ENCODE results near the gene SAMD5.
"Not testable (repeated sequence)": the region's sequence is repeated elsewhere in the genome, so short reads cannot be mapped to it uniquely, and the experiment has no call there.

SAMD5 gene

GRCh38 chr6:147527197-147527596 is 18.7 kb downstream of the SAMD5 start:
- H3K4me3 ChIP-seq (ENCODE audit: low read length) = no peak overlapping the region
- WGBS (ENCODE audit: insufficient coverage, insufficient read length) = no CpG with 5 or more reads among the region's 4 CpGs
- DNase-seq (ENCODE audit: low read depth, low spot score) = no peak
- H3K9me3 ChIP-seq (ENCODE audit: control insufficient read depth, insufficient read depth, low read length) = no peaks in the 10 kb centered on the region
- no peaks in the 10 kb centered on the region for H3K36me3 ChIP-seq (ENCODE audit: control insufficient read depth, insufficient read depth, low read length)
- no peaks in the 10 kb centered on the region for H3K4me1 ChIP-seq (ENCODE audit: control insufficient read depth, insufficient read depth, low read length)
- H3K27me3 ChIP-seq (ENCODE audit: control insufficient read depth, insufficient read depth, low read length) = no peaks in the 10 kb centered on the region
- H3K27ac ChIP-seq (ENCODE audit: low read length) = no peak overlapping the region

- Histone ChIP-seq H3K4me3 (ENCODE audit: low read length) (no peak overlapping the region), H3K4me1 (ENCODE audit: control insufficient read depth, insufficient read depth, low read length) (no peaks in the 10 kb centered on the region), H3K36me3 (ENCODE audit: control insufficient read depth, insufficient read depth, low read length) (no peaks in the 10 kb centered on the region), H3K27ac (ENCODE audit: low read length) (no peak overlapping the region), H3K9me3 (ENCODE audit: control insufficient read depth, insufficient read depth, low read length) (no peaks in the 10 kb centered on the region), H3K27me3 (ENCODE audit: control insufficient read depth, insufficient read depth, low read length) (no peaks in the 10 kb centered on the region)
- DNase-seq (ENCODE audit: low read depth, low spot score) = no peak
Measured at GRCh38 chr6:147528511-147529145, 20.1 kb downstream of the SAMD5 start.

GRCh38 chr6:147530132-147531060 is 21.9 kb downstream of the SAMD5 start:
- H3K27me3 ChIP-seq (ENCODE audit: control insufficient read depth, insufficient read depth, low read length) = no peaks in the 10 kb centered on the region
- H3K27ac ChIP-seq (ENCODE audit: low read length) = no peak overlapping the region
- WGBS (ENCODE audit: insufficient coverage, insufficient read length) = no CpG with 5 or more reads among the region's 13 CpGs
- DNase-seq (ENCODE audit: low read depth, low spot score) = no peak
- H3K36me3 ChIP-seq (ENCODE audit: control insufficient read depth, insufficient read depth, low read length) = no peaks in the 10 kb centered on the region
- no peak overlapping the region for H3K4me3 ChIP-seq (ENCODE audit: low read length)
- no peaks in the 10 kb centered on the region for H3K9me3 ChIP-seq (ENCODE audit: control insufficient read depth, insufficient read depth, low read length)
- no peaks in the 10 kb centered on the region for H3K4me1 ChIP-seq (ENCODE audit: control insufficient read depth, insufficient read depth, low read length)

- no peaks in the 10 kb centered on the region for H3K9me3 ChIP-seq (ENCODE audit: control insufficient read depth, insufficient read depth, low read length)
- H3K36me3 ChIP-seq (ENCODE audit: control insufficient read depth, insufficient read depth, low read length) = no peaks in the 10 kb centered on the region
- DNase-seq (ENCODE audit: low read depth, low spot score) = no peak
- H3K4me3 ChIP-seq (ENCODE audit: low read length) = no peak overlapping the region
- WGBS (ENCODE audit: insufficient coverage, insufficient read length) = no CpG with 5 or more reads among the region's 2 CpGs
- H3K27ac ChIP-seq (ENCODE audit: low read length) = no peak overlapping the region
- no peaks in the 10 kb centered on the region for H3K27me3 ChIP-seq (ENCODE audit: control insufficient read depth, insufficient read depth, low read length)
- H3K4me1 ChIP-seq (ENCODE audit: control insufficient read depth, insufficient read depth, low read length) = no peaks in the 10 kb centered on the region
Measured at GRCh38 chr6:147531321-147531720, 22.8 kb downstream of the SAMD5 start.

GRCh38 chr6:147534116-147534860 is 25.8 kb downstream of the SAMD5 start:
- Histone ChIP-seq H3K27me3 (ENCODE audit: control insufficient read depth, insufficient read depth, low read length) (no peaks in the 10 kb centered on the region), H3K4me1 (ENCODE audit: control insufficient read depth, insufficient read depth, low read length) (0 out of 2 replicates have a peak, but pooled peaks cover 1% of the 10 kb centered on the region), H3K4me3 (ENCODE audit: low read length) (no peak overlapping the region), H3K27ac (ENCODE audit: low read length) (no peak overlapping the region), H3K36me3 (ENCODE audit: control insufficient read depth, insufficient read depth, low read length) (no peaks in the 10 kb centered on the region), H3K9me3 (ENCODE audit: control insufficient read depth, insufficient read depth, low read length) (no peaks in the 10 kb centered on the region)
- WGBS (ENCODE audit: insufficient coverage, insufficient read length) = no CpG with 5 or more reads among the region's 13 CpGs
- no peak for DNase-seq (ENCODE audit: low read depth, low spot score)

- no peak overlapping the region for H3K4me3 ChIP-seq (ENCODE audit: low read length)
- no peaks in the 10 kb centered on the region for H3K27me3 ChIP-seq (ENCODE audit: control insufficient read depth, insufficient read depth, low read length)
- H3K4me1 ChIP-seq (ENCODE audit: control insufficient read depth, insufficient read depth, low read length) = 0 out of 2 replicates have a peak, but pooled peaks cover 1% of the 10 kb centered on the region
- no peak overlapping the region for H3K27ac ChIP-seq (ENCODE audit: low read length)
- no peaks in the 10 kb centered on the region for H3K36me3 ChIP-seq (ENCODE audit: control insufficient read depth, insufficient read depth, low read length)
- H3K9me3 ChIP-seq (ENCODE audit: control insufficient read depth, insufficient read depth, low read length) = no peaks in the 10 kb centered on the region
- no CpG with 5 or more reads among the region's 6 CpGs for WGBS (ENCODE audit: insufficient coverage, insufficient read length)
- DNase-seq (ENCODE audit: low read depth, low spot score) = no peak
Measured at GRCh38 chr6:147538821-147539220, 30.3 kb downstream of the SAMD5 start.

- DNase-seq (ENCODE audit: low read depth, low spot score) = no peak
- 0 out of 2 replicates have a peak, but pooled peaks cover 1% of the 10 kb centered on the region for H3K4me1 ChIP-seq (ENCODE audit: control insufficient read depth, insufficient read depth, low read length)
- no peak overlapping the region for H3K4me3 ChIP-seq (ENCODE audit: low read length)
- H3K9me3 ChIP-seq (ENCODE audit: control insufficient read depth, insufficient read depth, low read length) = no peaks in the 10 kb centered on the region
- no peaks in the 10 kb centered on the region for H3K27me3 ChIP-seq (ENCODE audit: control insufficient read depth, insufficient read depth, low read length)
- H3K27ac ChIP-seq (ENCODE audit: low read length) = no peak overlapping the region
- H3K36me3 ChIP-seq (ENCODE audit: control insufficient read depth, insufficient read depth, low read length) = no peaks in the 10 kb centered on the region
- no CpG with 5 or more reads among the region's 5 CpGs for WGBS (ENCODE audit: insufficient coverage, insufficient read length)
Measured at GRCh38 chr6:147540075-147540474, 31.6 kb downstream of the SAMD5 start.

GRCh38 chr6:147542436-147542835 is 33.9 kb downstream of the SAMD5 start:
- no CpG with 5 or more reads among the region's 4 CpGs for WGBS (ENCODE audit: insufficient coverage, insufficient read length)
- DNase-seq (ENCODE audit: low read depth, low spot score); H3K4me1 ChIP-seq (ENCODE audit: control insufficient read depth, insufficient read depth, low read length); H3K27me3 ChIP-seq (ENCODE audit: control insufficient read depth, insufficient read depth, low read length); H3K4me3 ChIP-seq (ENCODE audit: low read length); H3K27ac ChIP-seq (ENCODE audit: low read length); H3K36me3 ChIP-seq (ENCODE audit: control insufficient read depth, insufficient read depth, low read length); H3K9me3 ChIP-seq (ENCODE audit: control insufficient read depth, insufficient read depth, low read length): not testable (repeated sequence)

GRCh38 chr6:147544420-147544819 is 35.9 kb downstream of the SAMD5 start:
- no peak for DNase-seq (ENCODE audit: low read depth, low spot score)
- Histone ChIP-seq H3K9me3 (ENCODE audit: control insufficient read depth, insufficient read depth, low read length) (no peaks in the 10 kb centered on the region), H3K4me1 (ENCODE audit: control insufficient read depth, insufficient read depth, low read length) (no peaks in the 10 kb centered on the region), H3K4me3 (ENCODE audit: low read length) (no peak overlapping the region), H3K27me3 (ENCODE audit: control insufficient read depth, insufficient read depth, low read length) (no peaks in the 10 kb centered on the region), H3K27ac (ENCODE audit: low read length) (no peak overlapping the region), H3K36me3 (ENCODE audit: control insufficient read depth, insufficient read depth, low read length) (no peaks in the 10 kb centered on the region)
- no CpG with 5 or more reads among the region's 2 CpGs for WGBS (ENCODE audit: insufficient coverage, insufficient read length)

GRCh38 chr6:147546501-147547368 is 38.2 kb downstream of the SAMD5 start:
- no peaks in the 10 kb centered on the region for H3K9me3 ChIP-seq (ENCODE audit: control insufficient read depth, insufficient read depth, low read length)
- H3K4me3 ChIP-seq (ENCODE audit: low read length) = no peak overlapping the region
- no peak for DNase-seq (ENCODE audit: low read depth, low spot score)
- H3K4me1 ChIP-seq (ENCODE audit: control insufficient read depth, insufficient read depth, low read length) = no peaks in the 10 kb centered on the region
- no peaks in the 10 kb centered on the region for H3K36me3 ChIP-seq (ENCODE audit: control insufficient read depth, insufficient read depth, low read length)
- H3K27ac ChIP-seq (ENCODE audit: low read length) = no peak overlapping the region
- H3K27me3 ChIP-seq (ENCODE audit: control insufficient read depth, insufficient read depth, low read length) = no peaks in the 10 kb centered on the region
- no CpG with 5 or more reads among the region's 6 CpGs for WGBS (ENCODE audit: insufficient coverage, insufficient read length)

All from iPS DF 6.9 (cell line).